Osteoblast (primary cell): Measurements from ENCODE around the gene AGBL1. TPM values are rescaled to one million over a fixed set of nuclear protein-coding genes. Genes with fewer than 3 reads are reported as not detected.

Source experiments
- DNase-seq: peaks from one replicate; pipeline ENCODE4 v3.0.0; 2011; ENCODE audit warnings: low spot score, mixed read lengths; ENCODE audit not compliant: insufficient read length; ENCODE audit errors: missing footprints
- H2AFZ ChIP-seq: 2 replicates; pipeline ENCODE4 v1.6.0; 2011; ENCODE audit warnings: mild to moderate bottlenecking, low read length
- H3K27ac ChIP-seq: 2 replicates; pipeline ENCODE4 v1.5.1; 2011; ENCODE audit warnings: mild to moderate bottlenecking, low read depth, low read length, moderate library complexity
- H3K27me3 ChIP-seq: 2 replicates; pipeline ENCODE4 v1.6.0; 2012; ENCODE audit warnings: mild to moderate bottlenecking, control low read depth, inconsistent platforms, low read length, moderate library complexity; ENCODE audit not compliant: insufficient read depth
- H3K36me3 ChIP-seq: 2 replicates; pipeline ENCODE4 v1.5.1; 2011; ENCODE audit warnings: mild to moderate bottlenecking, low read length, control low read depth, moderate library complexity; ENCODE audit not compliant: insufficient read depth
- H3K4me1 ChIP-seq: 2 replicates; pipeline ENCODE4 v1.5.1; 2011; ENCODE audit warnings: mild to moderate bottlenecking, low read length, control low read depth, moderate library complexity; ENCODE audit not compliant: insufficient read depth
- H3K4me2 ChIP-seq: 2 replicates; pipeline ENCODE4 v1.6.0; 2011; ENCODE audit warnings: mild to moderate bottlenecking, low read length; ENCODE audit not compliant: insufficient read depth
- H3K4me3 ChIP-seq: fragments of 200-600 bp; sonication (generic); 3 replicates; pipeline ENCODE4 v1.5.1; 2012; ENCODE audit warnings: mild to moderate bottlenecking, low read length, inconsistent platforms; ENCODE audit not compliant: insufficient read depth
- H3K79me2 ChIP-seq: 2 replicates; pipeline ENCODE4 v1.6.0; 2012; ENCODE audit warnings: mild to moderate bottlenecking, low read length, control low read depth, inconsistent platforms; ENCODE audit not compliant: insufficient read depth
- H3K9me3 ChIP-seq: 2 replicates; pipeline ENCODE4 v1.5.1; 2011; ENCODE audit warnings: low read depth, low read length, control low read depth
- H4K20me1 ChIP-seq: 2 replicates; pipeline ENCODE4 v1.6.0; 2012; ENCODE audit warnings: mild to moderate bottlenecking, low read length, control low read depth; ENCODE audit not compliant: insufficient read depth
- CTCF ChIP-seq: IDR thresholded peaks from 2 replicates; pipeline ENCODE4 v1.5.1; 2011; ENCODE audit warnings: mild to moderate bottlenecking, low read depth, low read length, moderate library complexity; ENCODE audit errors: extremely low read depth
- total RNA-seq: library from RNA; depleted of rRNA; stranded (reverse); fragments of >200 nt; gene quantifications from 2 replicates; pipeline ENCODE4 v1.2.3, GENCODE V29; 2012

AGBL1 gene
- total RNA-seq, 1 donor, result not detected

GRCh38 chr15:86491118-86491517 is 411.4 kb downstream of the AGBL1 start:
- no peak overlapping the region for H3K27ac ChIP-seq
- no peak for TF ChIP-seq CTCF
- no peaks in the 10 kb centered on the region for H3K79me2 ChIP-seq
- no peaks in the 10 kb centered on the region for H3K4me1 ChIP-seq
- H4K20me1 ChIP-seq, result no peaks in the 10 kb centered on the region
- H2AFZ ChIP-seq, result no peak overlapping the region
- H3K36me3 ChIP-seq, result no peaks in the 10 kb centered on the region
- no peak overlapping the region for H3K4me2 ChIP-seq
- no peak for DNase-seq
- H3K4me3 ChIP-seq, result no peak overlapping the region
- H3K27me3 ChIP-seq, result no peaks in the 10 kb centered on the region
- H3K9me3 ChIP-seq, result peaks cover 3% of the 10 kb centered on the region

- no peak for DNase-seq
- Histone ChIP-seq H4K20me1 (no peaks in the 10 kb centered on the region), H3K4me1 (no peaks in the 10 kb centered on the region), H2AFZ (no peak overlapping the region), H3K9me3 (no peaks in the 10 kb centered on the region), H3K27me3 (no peaks in the 10 kb centered on the region), H3K36me3 (no peaks in the 10 kb centered on the region), H3K4me2 (no peak overlapping the region), H3K27ac (no peak overlapping the region), H3K4me3 (no peak overlapping the region), H3K79me2 (no peaks in the 10 kb centered on the region)
- TF ChIP-seq CTCF, result no peak
Measured at GRCh38 chr15:86493884-86494283, 414.2 kb downstream of the AGBL1 start.

- Histone ChIP-seq H3K79me2 (no peaks in the 10 kb centered on the region), H3K4me3 (no peak overlapping the region), H4K20me1 (no peaks in the 10 kb centered on the region), H2AFZ (no peak overlapping the region), H3K27ac (no peak overlapping the region), H3K36me3 (no peaks in the 10 kb centered on the region), H3K4me1 (no peaks in the 10 kb centered on the region), H3K27me3 (no peaks in the 10 kb centered on the region), H3K9me3 (no peaks in the 10 kb centered on the region), H3K4me2 (no peak overlapping the region)
- DNase-seq, result no peak
- no peak for TF ChIP-seq CTCF
Measured at GRCh38 chr15:86494475-86494874, 414.8 kb downstream of the AGBL1 start.

GRCh38 chr15:86502301-86502700 is 422.6 kb downstream of the AGBL1 start:
- no peaks in the 10 kb centered on the region for H3K4me1 ChIP-seq
- no peak for DNase-seq
- no peaks in the 10 kb centered on the region for H3K9me3 ChIP-seq
- no peak overlapping the region for H3K4me3 ChIP-seq
- no peak overlapping the region for H3K27ac ChIP-seq
- TF ChIP-seq CTCF, result no peak
- H3K79me2 ChIP-seq, result no peaks in the 10 kb centered on the region
- H3K36me3 ChIP-seq, result no peaks in the 10 kb centered on the region
- no peaks in the 10 kb centered on the region for H4K20me1 ChIP-seq
- no peaks in the 10 kb centered on the region for H3K27me3 ChIP-seq
- no peak overlapping the region for H2AFZ ChIP-seq
- no peak overlapping the region for H3K4me2 ChIP-seq
